Measurements from ENCODE around the gene DIO3.

The DIO3 gene

GRCh38 chr14:101600336-101600890 lies 39.1 kb downstream of the DIO3 start:
- no peak for DNase-seq

GRCh38 chr14:101600891-101601605 lies 39.8 kb downstream of the DIO3 start:
- no peak for DNase-seq

DNA sequence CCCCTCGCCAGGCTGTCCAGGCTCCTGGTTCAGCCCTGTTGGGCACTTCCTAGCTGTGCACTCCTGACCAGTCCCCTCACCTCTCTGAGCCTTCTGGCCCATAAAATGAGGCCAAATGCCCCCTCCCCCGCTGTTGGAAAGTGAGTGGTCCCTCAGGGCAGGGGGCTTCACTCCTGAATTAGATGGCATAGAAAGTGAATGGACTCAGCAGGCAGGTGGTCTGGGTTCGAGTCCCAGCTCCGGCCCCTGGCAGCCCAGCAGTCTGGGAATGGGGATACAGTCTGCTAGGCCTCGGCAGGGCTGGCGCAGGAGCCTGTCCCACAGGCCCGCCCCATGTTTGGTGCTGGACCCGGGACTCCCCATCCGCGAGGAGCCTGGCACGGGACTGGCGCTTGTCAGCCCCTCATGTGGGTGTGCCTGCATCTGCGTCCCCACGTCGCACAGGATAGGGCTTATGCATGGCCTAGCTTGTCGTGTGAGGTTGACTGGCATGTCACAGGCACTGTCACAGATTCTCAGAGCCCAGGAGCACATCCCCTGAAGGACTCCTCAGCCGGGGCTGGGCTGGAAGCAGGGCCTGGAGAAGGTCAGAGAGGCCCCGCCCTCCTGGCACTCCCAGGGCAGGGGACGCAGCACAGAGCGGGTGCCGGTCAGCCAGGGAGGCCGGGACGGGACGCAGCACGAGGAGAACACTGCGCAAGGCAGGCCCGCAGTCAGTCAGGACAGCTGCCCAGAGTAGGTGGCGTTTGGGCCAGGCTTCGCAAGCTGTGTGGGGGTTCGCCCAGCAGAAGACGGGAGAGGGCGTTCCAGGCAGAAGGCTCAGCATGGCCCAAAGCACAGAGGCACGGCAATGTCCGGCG lies 40.5 kb downstream of the DIO3 start:
- no peak for DNase-seq

GRCh38 chr14:101602466-101602840 lies 41.2 kb downstream of the DIO3 start:
- DNase-seq = no peak

GRCh38 chr14:101603096-101603495 lies 41.8 kb downstream of the DIO3 start:
- DNase-seq = no peak

- no peak for DNase-seq
Measured at GRCh38 chr14:101604228-101604934, 43.1 kb downstream of the DIO3 start.

- DNase-seq = no peak
Measured at GRCh38 chr14:101604935-101605780, 43.9 kb downstream of the DIO3 start.

- no peak for DNase-seq
Measured at GRCh38 chr14:101605836-101606235, 44.5 kb downstream of the DIO3 start.
